K562 (cell line): Measurements from ENCODE around the gene TRERF1.

Experiments
- ATF3 ChIP-seq, 2 experiments: fragments of 450-650 bp in 1 of 2; sonication (generic) in 1 of 2; formaldehyde crosslinking in 1 of 2; IDR thresholded peaks in 1 of 2; conservative IDR thresholded peaks in 1 of 2; 2 replicates each; pipeline versions ENCODE4 v1.6.1 to v1.8.1; 2016 to 2023; ENCODE audit warnings: mild to moderate bottlenecking in 2 of 2, moderate library complexity in 2 of 2, inconsistent platforms in 1 of 2, missing genetic modification reagents in 1 of 2
- CTCFL ChIP-seq: IDR thresholded peaks from 2 replicates; pipeline ENCODE4 v1.6.1; 2011; ENCODE audit warnings: borderline replicate concordance, low read depth, mild to moderate bottlenecking, moderate library complexity, low read length; ENCODE audit not compliant: insufficient read depth, poor library complexity, severe bottlenecking
- HMG20A ChIP-seq: fragments of 450-650 bp; formaldehyde crosslinking; conservative IDR thresholded peaks from 2 replicates; pipeline ENCODE4 v1.4.0; 2020; ENCODE audit warnings: mild to moderate bottlenecking, mixed read lengths
- KDM4B ChIP-seq, 2 experiments: fragments of 450-650 bp in 1 of 2; sonication (generic) in 1 of 2; IDR thresholded peaks; 2 replicates each; pipeline ENCODE4 v1.6.1; 2016 to 2017; ENCODE audit warnings: borderline replicate concordance in 2 of 2, antibody characterized with exemption in 1 of 2, low read depth in 1 of 2, mild to moderate bottlenecking in 1 of 2
- MXI1 ChIP-seq: IDR thresholded peaks from 2 replicates; pipeline ENCODE4 v1.6.1; 2011; ENCODE audit warnings: low read depth, mild to moderate bottlenecking, improper control_type of control experiment, low read length
- POLR2AphosphoS5 ChIP-seq: IDR thresholded peaks from 2 replicates; pipeline ENCODE4 v1.6.1; 2011; ENCODE audit warnings: mild to moderate bottlenecking, low read depth, low read length, moderate library complexity; ENCODE audit not compliant: control insufficient read depth, insufficient read depth
- RBFOX2 ChIP-seq: fragments of 200-400 bp; formaldehyde crosslinking; IDR thresholded peaks from 2 replicates; pipeline ENCODE4 v1.6.1; 2017; ENCODE audit warnings: low read depth, mild to moderate bottlenecking, low read length, moderate library complexity
- SP1 ChIP-seq: sonication (generic); formaldehyde crosslinking; IDR thresholded peaks from 2 replicates; pipeline ENCODE4 v1.8.1; 2022; ENCODE audit warnings: mild to moderate bottlenecking, missing genetic modification reagents
- SRF ChIP-seq, 2 experiments: fragments of 250-450, 450-650 bp in 1 of 2; sonication (Bioruptor Pico) in 1 of 2; sonication (generic) in 1 of 2; formaldehyde crosslinking; IDR thresholded peaks; 2 replicates each; pipeline versions ENCODE4 v1.5.0 to v1.5.1; 2020 to 2022; ENCODE audit warnings: mild to moderate bottlenecking in 1 of 2, missing genetic modification reagents in 1 of 2
- STAT5B ChIP-seq: fragments of 250-450 bp; sonication (Bioruptor Pico); IDR thresholded peaks from 2 replicates; pipeline ENCODE4 v1.8.0; 2021; ENCODE audit warnings: mild to moderate bottlenecking, inconsistent platforms
- ZNF589 ChIP-seq: fragments of 200-800 bp; sonication (Bioruptor generic); IDR thresholded peaks from 2 replicates; pipeline ENCODE4 v1.6.1; 2016; ENCODE audit warnings: low read depth, missing genetic modification characterization, missing compliant biosample characterization
- ZNF695 ChIP-seq: fragments of 450-650 bp; formaldehyde crosslinking; IDR thresholded peaks from 2 replicates; pipeline ENCODE4 v1.4.0; 2020; ENCODE audit warnings: mild to moderate bottlenecking, moderate library complexity

DNA sequence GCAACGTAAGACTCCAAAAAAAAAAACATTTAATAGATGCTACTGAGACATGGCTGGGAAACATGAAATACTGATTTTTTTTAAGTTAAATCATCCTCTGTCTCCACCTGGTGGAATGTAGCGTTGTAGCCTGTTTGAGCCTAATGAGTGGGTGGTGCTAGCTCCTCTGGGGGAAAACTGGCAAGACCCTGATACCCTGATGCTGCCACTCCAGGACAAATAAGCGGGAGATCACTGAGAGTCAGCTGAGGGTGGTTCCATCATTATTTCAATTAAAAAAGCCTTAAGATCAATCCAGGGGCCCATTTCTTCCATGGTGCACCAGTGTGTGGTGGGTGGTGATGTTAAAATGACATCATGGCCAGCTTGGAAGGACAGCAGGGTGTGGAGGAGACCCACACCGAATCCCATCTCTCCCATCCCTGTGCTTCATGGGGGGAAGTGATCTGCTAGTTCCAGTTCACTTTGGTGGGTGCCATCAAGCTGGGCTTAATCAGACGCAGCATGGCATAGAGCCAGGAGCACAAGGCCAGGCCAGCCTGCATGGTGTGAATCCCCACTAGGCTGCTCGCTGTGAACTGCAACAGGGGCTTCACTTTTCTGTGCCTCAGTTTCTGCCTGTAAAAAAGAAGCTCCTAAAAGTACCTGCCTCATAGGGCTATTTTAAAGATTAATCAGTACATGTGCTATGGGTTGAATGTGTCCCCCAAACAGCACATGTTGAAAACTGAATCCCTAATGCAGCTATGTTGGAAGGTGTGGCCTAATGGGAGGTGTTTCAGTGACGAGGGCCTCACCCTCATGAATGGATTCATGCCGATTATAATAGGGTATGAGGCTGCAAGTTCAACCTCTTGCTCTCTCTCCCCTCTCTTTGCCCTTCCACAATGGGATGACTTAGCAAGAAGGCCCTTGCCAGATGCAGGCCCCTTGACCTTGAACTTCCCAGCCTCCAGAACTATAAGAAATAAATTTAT lies 221.1 kb downstream of the TRERF1 start:
- TF ChIP-seq ZNF589, result no peak
- TF ChIP-seq STAT5B (CRISPR knock-in tag), result no peak
- no peak for TF ChIP-seq SRF (CRISPR knock-in tag; IDR thresholded peaks at IDR 0.05)
- no peak for TF ChIP-seq RBFOX2
- TF ChIP-seq ATF3 (IDR thresholded peaks at IDR 0.05), result peak; percentile 44
- TF ChIP-seq ATF3 (CRISPR knock-in tag; conservative IDR thresholded peaks at IDR 0.05), result no peak
- TF ChIP-seq ZNF695 (CRISPR knock-in tag), result no peak
- TF ChIP-seq POLR2AphosphoS5, result no peak
- peak; percentile 43 for TF ChIP-seq CTCFL
- TF ChIP-seq HMG20A (CRISPR knock-in tag), result no peak
- no peak for TF ChIP-seq KDM4B (IDR thresholded peaks at IDR 0.05; ENCODE audit: borderline replicate concordance in 2 of 2, low read depth in 1 of 2)
- no peak for TF ChIP-seq SP1
- no peak for TF ChIP-seq MXI1
